ENCODE results near the gene IQCH.

- no peak for TF ChIP-seq ZFX (IDR thresholded peaks at IDR 0.05)
- no peak for TF ChIP-seq CTCF (conservative IDR thresholded peaks at IDR 0.05)
These were observed 207.1 kb downstream of the IQCH start for GRCh38 chr15:67461735-67462134.
